LNCAP (cell line): ENCODE data around the gene PALM.

ENCODE experiments used
- CTCF ChIP-seq: fragments of 450-650 bp; IDR thresholded peaks from 2 replicates; pipeline ENCODE4 v1.5.1; 2017; ENCODE audit warnings: mild to moderate bottlenecking

PALM gene

GRCh38 chr19:678791-679388 is 29.8 kb upstream of the PALM start:
- TF ChIP-seq CTCF: no peak

- TF ChIP-seq CTCF: no peak
Observed at GRCh38 chr19:679418-680286, 29.1 kb upstream of the PALM start.

GRCh38 chr19:680287-681028 is 28.3 kb upstream of the PALM start:
- TF ChIP-seq CTCF: peak; percentile 58

- TF ChIP-seq CTCF: no peak
Observed at GRCh38 chr19:681029-682019, 27.4 kb upstream of the PALM start.

GRCh38 chr19:682678-683320 is 25.9 kb upstream of the PALM start:
- no peak for TF ChIP-seq CTCF

GRCh38 chr19:685454-685931 is 23.2 kb upstream of the PALM start:
- no peak for TF ChIP-seq CTCF
